Psoas muscle (tissue), 8 donors: ENCODE results near the gene EFHC2. TPM values are rescaled to one million over a fixed set of nuclear protein-coding genes. Genes with fewer than 3 reads are reported as not detected.

Source experiments
- ATAC-seq, 4 donors: fragments of 200-7000 bp; cut with Tn5 transposase; one replicate each; pipeline ENCODE4 v1.9.1; 2020; ENCODE audit warnings: moderate library complexity in 3 of 4, mild to moderate bottlenecking in 2 of 4
- DNase-seq, 2 donors: peaks; one replicate each; pipeline ENCODE4 v3.0.0-alpha.2; 2020
- H3K27ac ChIP-seq: fragments of 200-600 bp; one replicate; pipeline ENCODE4 v1.8.0; 2022
- H3K27me3 ChIP-seq, 3 donors: fragments of 200-600 bp in 1 of 3; one replicate each; pipeline versions ENCODE4 v1.6.1 to v1.8.0; 2013 to 2022; ENCODE audit warnings: low read length in 2 of 3, mild to moderate bottlenecking in 2 of 3, moderate library complexity in 1 of 3; ENCODE audit not compliant: insufficient read depth in 3 of 3
- H3K36me3 ChIP-seq, 2 donors: fragments of 200-600 bp in 1 of 2; one replicate each; pipeline versions ENCODE4 v1.6.1 to v1.8.0; 2013 to 2022; ENCODE audit warnings: low read depth in 1 of 2, mild to moderate bottlenecking in 1 of 2, moderate library complexity in 1 of 2; ENCODE audit not compliant: insufficient read depth in 1 of 2
- H3K4me1 ChIP-seq: fragments of 200-600 bp; one replicate; pipeline ENCODE4 v1.8.0; 2022
- H3K4me3 ChIP-seq: fragments of 200-600 bp; one replicate; pipeline ENCODE4 v1.8.0; 2022; ENCODE audit warnings: mild to moderate bottlenecking
- H3K9me3 ChIP-seq: fragments of 200-600 bp; one replicate; pipeline ENCODE4 v1.8.0; 2022
- CTCF ChIP-seq: fragments of 200-600 bp; IDR thresholded peaks from one replicate; pipeline ENCODE4 v1.8.0; 2022; ENCODE audit warnings: antibody characterized with exemption
- WGBS, 3 donors: extraction: QIAGEN DNeasy Blood & Tissue Kit; methylation state at CpG; one replicate each; pipeline versions ENCODE4 v1.1.6 to v1.1.7; 2013; 5-methylcytosine and 5-hydroxymethylcytosine counted together
- intact Hi-C, 2 donors: fragments of 100-400 bp; cut with DNase I; formaldehyde crosslinking; loops; one replicate each; pipeline versions ENCODE4 v1.11.0 to v1.14.2; 2022
- polyA plus RNA-seq, 3 donors: library from polyadenylated mRNA; stranded (reverse); fragments of 200-250 nt; gene quantifications; one replicate each; pipeline ENCODE4 v1.2.3, GENCODE V29; 2013
- total RNA-seq, 4 donors: library from RNA; stranded (reverse); fragmentation: NEBNext Ultra II Directional in 2 of 4; extraction: Animal tissue kit (Norgen Biotek cat#: 25700) in 2 of 4; gene quantifications; one replicate each; pipeline versions ENCODE4 v1.2.1 to v1.2.4, GENCODE V29; 2021 to 2023
- donor health status: healthy with polysubstance abuse.
- donor health status: DM: no; HTN: no; CAD: no; lungs with moderate emphysema.
- donor health status: Bipolar disorder and iron deficiency.
- donor health status: healthy.
- donor health status: DM: yes; HTN: yes; CAD: no.
- donor health status: DM: no; HTN: no; CAD: no.
- donor health status: DM: no; HTN: no; CAD: no.
- donor health status: DM: yes; HTN: yes; CAD: no.

The EFHC2 gene
- total and polyA plus RNA-seq, 7 donors, result 0.05 to 0.11 (median 0.08) TPM; not detected in 4

GRCh38 chrX:44338361-44338760, 5.1 kb downstream of the EFHC2 start:
- Histone ChIP-seq H3K27ac (no peak overlapping the region), H3K4me1 (no peaks in the 10 kb centered on the region), H3K9me3 (no peaks in the 10 kb centered on the region), H3K27me3 (peaks cover 0 to 6% (median 0%) of the 10 kb centered on the region in 3 donors), H3K4me3 (no peak overlapping the region), H3K36me3 (no peaks in the 10 kb centered on the region)
- no peak for DNase-seq
- no peak for TF ChIP-seq CTCF
- intact Hi-C loops, result no loop called here
- no peak for ATAC-seq
- WGBS, 3 donors, result 80 to 92% (median 83%) methylated on average over 5 of the region's 5 CpGs

GRCh38 chrX:44332437-44332836, 11.0 kb downstream of the EFHC2 start:
- no peak for TF ChIP-seq CTCF
- no peaks in the 10 kb centered on the region for H3K36me3 ChIP-seq
- intact Hi-C loops, result no loop called here
- no peaks in the 10 kb centered on the region for H3K27me3 ChIP-seq
- WGBS, 3 donors, result 0 to 81% (median 48%) methylated on average over 1 of the region's 1 CpG
- no peak for DNase-seq
- no peak overlapping the region for H3K4me3 ChIP-seq
- no peaks in the 10 kb centered on the region for H3K4me1 ChIP-seq
- H3K27ac ChIP-seq, result no peak overlapping the region
- no peak for ATAC-seq
- H3K9me3 ChIP-seq, result no peaks in the 10 kb centered on the region

- intact Hi-C loops, result no loop called here
- Histone ChIP-seq H3K36me3 (no peaks in the 10 kb centered on the region), H3K27ac (no peak overlapping the region), H3K27me3 (no peaks in the 10 kb centered on the region), H3K4me1 (no peaks in the 10 kb centered on the region), H3K4me3 (no peak overlapping the region), H3K9me3 (no peaks in the 10 kb centered on the region)
- no peak for TF ChIP-seq CTCF
- DNase-seq, result no peak
- no peak for ATAC-seq
- 53 to 73% (median 68%) methylated on average over 3 of the region's 3 CpGs for WGBS, 3 donors
These were observed 13.2 kb downstream of the EFHC2 start for GRCh38 chrX:44330227-44330626.

GRCh38 chrX:44319550-44319949, 23.9 kb downstream of the EFHC2 start:
- TF ChIP-seq CTCF, result no peak
- Histone ChIP-seq H3K4me3 (no peak overlapping the region), H3K27ac (no peak overlapping the region), H3K36me3 (no peaks in the 10 kb centered on the region), H3K9me3 (peaks cover 3% of the 10 kb centered on the region), H3K4me1 (no peaks in the 10 kb centered on the region), H3K27me3 (peaks cover 0 to 4% (median 0%) of the 10 kb centered on the region in 3 donors)
- intact Hi-C loops, result no loop called here
- ATAC-seq (no peak), DNase-seq (no peak)
- 75 to 96% (median 88%) methylated on average over 1 of the region's 1 CpG for WGBS, 3 donors

- H3K27me3 ChIP-seq, result peaks cover 0 to 4% (median 0%) of the 10 kb centered on the region in 3 donors
- 58 to 84% (median 76%) methylated on average over 2 of the region's 2 CpGs for WGBS, 3 donors
- no peak for DNase-seq
- H3K36me3 ChIP-seq, result no peaks in the 10 kb centered on the region
- ATAC-seq, result no peak
- H3K4me3 ChIP-seq, result no peak overlapping the region
- H3K4me1 ChIP-seq, result no peaks in the 10 kb centered on the region
- intact Hi-C loops, result no loop called here
- H3K9me3 ChIP-seq, result no peaks in the 10 kb centered on the region
- H3K27ac ChIP-seq, result no peak overlapping the region
- TF ChIP-seq CTCF, result no peak
These were observed 26.3 kb downstream of the EFHC2 start for GRCh38 chrX:44317181-44317580.
